Measurements from ENCODE around the gene MOB1B. TPM values are rescaled to one million over a fixed set of nuclear protein-coding genes. Genes with fewer than 3 reads are reported as not detected.

The MOB1B gene
- total and polyA plus RNA-seq, 12 donors: 3.9 to 33.4 (median 19.4) TPM

DNA sequence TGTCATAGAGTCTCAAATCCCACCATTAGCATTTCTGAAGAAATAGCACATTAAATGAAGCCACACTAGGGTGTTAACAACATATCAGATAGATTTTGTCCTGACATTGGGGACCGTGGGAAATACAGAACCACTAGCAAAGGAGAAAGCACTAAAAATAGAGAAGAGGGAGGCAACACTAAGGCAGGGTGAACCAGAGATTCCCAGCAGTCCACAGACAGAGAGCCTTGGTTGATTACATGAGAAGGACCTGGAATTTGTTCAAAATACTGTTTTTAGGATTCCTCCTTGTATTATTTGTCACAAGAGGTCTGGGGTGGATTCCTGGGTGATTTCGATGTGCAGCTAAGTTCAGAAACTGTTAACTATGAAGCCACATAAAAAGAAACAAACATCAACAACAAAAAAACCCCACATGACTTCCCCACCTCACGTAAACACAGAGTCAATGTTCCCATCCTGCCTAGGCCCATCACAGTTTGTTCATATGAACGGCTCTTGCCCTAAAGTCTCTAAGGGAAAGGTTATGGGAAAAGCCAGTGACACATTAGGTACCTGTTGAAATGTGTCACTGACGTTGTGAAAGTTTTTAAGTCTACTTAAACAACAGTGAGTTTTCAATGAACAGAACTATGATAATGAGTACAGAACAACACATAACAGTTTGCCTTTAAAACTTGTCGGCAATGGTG lies 38.9 kb upstream of the MOB1B start:
- DNase-seq (no peak), ATAC-seq (no peak)
- peak overlapping the region in 4 of 10 donors; percentile 1 to 36 (median 27) for H3K27ac ChIP-seq
- no peaks in the 10 kb centered on the region for H3K9me3 ChIP-seq
- H3K4me3 ChIP-seq: no peak overlapping the region
- H3K4me1 ChIP-seq: peaks cover 0 to 14% (median 0%) of the 10 kb centered on the region in 9 donors
- intact Hi-C loops (cut with DNase I): no loop called here
- no peaks in the 10 kb centered on the region for H3K36me3 ChIP-seq
- 62 to 63% methylated on average over 6 of the region's 6 CpGs for WGBS, 2 donors
- H3K27me3 ChIP-seq: no peaks in the 10 kb centered on the region
- TF ChIP-seq, protein P1, sequence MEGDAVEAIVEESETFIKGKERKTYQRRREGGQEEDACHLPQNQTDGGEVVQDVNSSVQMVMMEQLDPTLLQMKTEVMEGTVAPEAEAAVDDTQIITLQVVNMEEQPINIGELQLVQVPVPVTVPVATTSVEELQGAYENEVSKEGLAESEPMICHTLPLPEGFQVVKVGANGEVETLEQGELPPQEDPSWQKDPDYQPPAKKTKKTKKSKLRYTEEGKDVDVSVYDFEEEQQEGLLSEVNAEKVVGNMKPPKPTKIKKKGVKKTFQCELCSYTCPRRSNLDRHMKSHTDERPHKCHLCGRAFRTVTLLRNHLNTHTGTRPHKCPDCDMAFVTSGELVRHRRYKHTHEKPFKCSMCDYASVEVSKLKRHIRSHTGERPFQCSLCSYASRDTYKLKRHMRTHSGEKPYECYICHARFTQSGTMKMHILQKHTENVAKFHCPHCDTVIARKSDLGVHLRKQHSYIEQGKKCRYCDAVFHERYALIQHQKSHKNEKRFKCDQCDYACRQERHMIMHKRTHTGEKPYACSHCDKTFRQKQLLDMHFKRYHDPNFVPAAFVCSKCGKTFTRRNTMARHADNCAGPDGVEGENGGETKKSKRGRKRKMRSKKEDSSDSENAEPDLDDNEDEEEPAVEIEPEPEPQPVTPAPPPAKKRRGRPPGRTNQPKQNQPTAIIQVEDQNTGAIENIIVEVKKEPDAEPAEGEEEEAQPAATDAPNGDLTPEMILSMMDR (IDR thresholded peaks at IDR 0.05): no peak

GRCh38 chr4:70868778-70869177 lies 33.4 kb upstream of the MOB1B start:
- no peak for DNase-seq
- Histone ChIP-seq H3K36me3 (no peaks in the 10 kb centered on the region), H3K9me3 (no peaks in the 10 kb centered on the region), H3K4me3 (no peak overlapping the region), H3K27ac (no peak overlapping the region), H3K4me1 (no peaks in the 10 kb centered on the region), H3K27me3 (no peaks in the 10 kb centered on the region)
- intact Hi-C loops (cut with DNase I): no loop called here
- TF ChIP-seq, protein P1 (IDR thresholded peaks at IDR 0.05): no peak
- no peak for ATAC-seq

DNA sequence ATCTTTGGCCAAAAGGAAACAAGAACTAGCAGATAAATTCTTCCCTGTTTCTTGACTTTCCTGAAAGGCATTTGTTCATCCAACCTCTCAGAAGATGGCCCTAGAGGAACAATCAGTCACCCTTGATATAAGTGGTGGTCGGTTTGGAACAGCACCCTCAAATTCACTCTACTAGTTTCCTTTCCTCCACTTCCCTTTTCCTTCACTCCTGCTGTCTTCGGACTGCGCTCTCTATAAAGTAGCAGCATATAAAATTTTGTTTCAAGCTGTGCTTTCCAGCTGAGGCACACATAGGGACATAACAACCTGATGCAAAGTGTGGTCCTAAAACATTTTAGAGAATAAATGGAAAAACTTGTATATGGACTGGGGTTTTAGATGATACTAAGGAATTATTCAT lies 29.0 kb upstream of the MOB1B start:
- 83 to 87% methylated on average over 3 of the region's 3 CpGs for WGBS, 2 donors

DNA sequence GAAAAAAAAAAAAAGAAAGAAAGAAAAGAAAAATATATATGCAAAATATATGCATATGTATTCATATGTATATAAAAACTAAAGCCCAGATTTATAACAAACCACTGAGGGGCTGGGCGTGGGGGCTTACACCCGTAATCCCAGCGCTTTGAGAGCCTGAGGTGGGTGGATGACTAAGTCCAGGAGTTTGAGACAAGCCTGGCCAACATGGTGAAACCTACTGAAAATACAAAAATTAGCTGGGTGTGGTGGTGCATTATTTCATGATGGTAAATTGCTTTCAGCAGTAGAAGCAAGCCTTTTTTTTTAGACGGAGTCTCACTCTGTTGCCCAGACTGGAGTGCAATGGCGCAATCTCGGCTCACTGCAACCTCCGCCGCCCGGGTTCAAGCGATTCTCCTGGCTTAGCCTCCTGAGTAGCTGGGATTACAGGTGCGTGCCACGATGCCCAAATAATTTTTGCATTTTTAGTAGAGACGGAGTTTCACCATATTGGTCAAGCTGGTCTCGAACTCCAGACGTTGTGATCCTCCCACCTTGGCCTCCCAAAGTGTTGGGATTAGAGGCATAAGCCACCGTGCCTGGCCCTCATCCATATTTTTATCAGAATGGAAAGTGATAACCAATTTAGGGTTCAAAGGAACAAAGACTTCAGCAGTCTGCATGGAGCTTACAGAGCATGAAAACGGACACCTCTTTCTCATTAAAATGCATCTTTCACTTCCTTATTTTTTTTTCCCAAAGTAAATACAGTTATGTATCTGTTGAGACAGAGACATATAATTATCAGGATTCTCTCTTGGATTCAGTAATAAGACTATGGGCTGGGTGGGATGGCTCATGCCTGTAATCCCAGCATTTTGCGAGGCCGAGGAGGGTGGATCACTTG lies 27.7 kb upstream of the MOB1B start:
- TF ChIP-seq, protein P1 (IDR thresholded peaks at IDR 0.05): no peak
- Histone ChIP-seq H3K4me1 (no peaks in the 10 kb centered on the region), H3K36me3 (no peaks in the 10 kb centered on the region), H3K9me3 (no peaks in the 10 kb centered on the region), H3K27ac (no peak overlapping the region), H3K4me3 (no peak overlapping the region), H3K27me3 (no peaks in the 10 kb centered on the region)
- 93% methylated on average over 19 of the region's 19 CpGs for WGBS, 2 donors
- intact Hi-C loops (cut with DNase I): no loop called here
- DNase-seq (no peak), ATAC-seq (no peak)

More for the DNA sequence above, 29.0 kb upstream of the MOB1B start:
- no peaks in the 10 kb centered on the region for H3K27me3 ChIP-seq
- no peak overlapping the region for H3K27ac ChIP-seq
- no peaks in the 10 kb centered on the region for H3K9me3 ChIP-seq
- DNase-seq: no peak
- intact Hi-C loops (cut with DNase I): no loop called here
- H3K4me1 ChIP-seq: no peaks in the 10 kb centered on the region
- no peak for ATAC-seq
- no peaks in the 10 kb centered on the region for H3K36me3 ChIP-seq
- TF ChIP-seq, protein P1 (IDR thresholded peaks at IDR 0.05): no peak
- no peak overlapping the region for H3K4me3 ChIP-seq

All from heart right ventricle (tissue), 16 donors.